ENCODE measurements around the gene FOXK1.

Gene FOXK1

GRCh38 chr7:4803397-4804241 is 121.5 kb downstream of the FOXK1 start:
- TF ChIP-seq CTCF (IDR thresholded peaks at IDR 0.05; ENCODE audit: insufficient read depth, low read length, missing control alignments), result no peak
- no peak overlapping the region for H3K4me3 ChIP-seq (ENCODE audit: low read depth, low read length)
- ChIA-PET POLR2A (no interaction called here), CTCF (interaction anchor here (1.6 kb wide), 1 partner anchor 284 kb away, joined by 5 read pairs; no protein-coding TSS in a partner anchor)
- DNase-seq (ENCODE audit: low read depth, low spot score), result no peak

- DNase-seq (ENCODE audit: low read depth, low spot score), result no peak
- POLR2A ChIA-PET, result interaction anchor here (0.7 kb wide), 1 partner anchor 11 kb away, joined by 3 read pairs; no protein-coding TSS in a partner anchor
- CTCF ChIA-PET, result interaction anchor here (1.1 to 1.6 kb wide), 3 partner anchors 9 to 282 kb away, joined by 3 to 5 read pairs (median 4); no protein-coding TSS in a partner anchor
- H3K4me3 ChIP-seq (ENCODE audit: low read depth, low read length), result no peak overlapping the region
- TF ChIP-seq CTCF (IDR thresholded peaks at IDR 0.05; ENCODE audit: insufficient read depth, low read length, missing control alignments), result no peak
These were observed 123.3 kb downstream of the FOXK1 start for GRCh38 chr7:4805110-4805983.

- no peak for DNase-seq (ENCODE audit: low read depth, low spot score)
- ChIA-PET POLR2A (interaction anchor here (0.7 kb wide), 1 partner anchor 11 kb away, joined by 3 read pairs; no protein-coding TSS in a partner anchor), CTCF (interaction anchor here (1.1 to 1.4 kb wide), 2 partner anchors 9 to 12 kb away, joined by 3 to 4 read pairs; no protein-coding TSS in a partner anchor)
- TF ChIP-seq CTCF (IDR thresholded peaks at IDR 0.05; ENCODE audit: insufficient read depth, low read length, missing control alignments), result no peak
- no peak overlapping the region for H3K4me3 ChIP-seq (ENCODE audit: low read depth, low read length)
These were observed 123.8 kb downstream of the FOXK1 start for GRCh38 chr7:4805984-4806300.

- no peak for DNase-seq (ENCODE audit: low read depth, low spot score)
- H3K4me3 ChIP-seq (ENCODE audit: low read depth, low read length), result no peak overlapping the region
- TF ChIP-seq CTCF (IDR thresholded peaks at IDR 0.05; ENCODE audit: insufficient read depth, low read length, missing control alignments), result no peak
- ChIA-PET CTCF (interaction anchor here (1.4 kb wide), 1 partner anchor 13 kb away, joined by 4 read pairs; no protein-coding TSS in a partner anchor), POLR2A (no interaction called here)
These were observed 125.0 kb downstream of the FOXK1 start for GRCh38 chr7:4806983-4807597.

- TF ChIP-seq CTCF (IDR thresholded peaks at IDR 0.05; ENCODE audit: insufficient read depth, low read length, missing control alignments), result no peak
- CTCF ChIA-PET, result interaction anchor here (0.9 to 1.8 kb wide), 2 partner anchors 8 to 10 kb away, joined by 5 read pairs; no protein-coding TSS in a partner anchor
- DNase-seq (ENCODE audit: low read depth, low spot score), result no peak
- no peak overlapping the region for H3K4me3 ChIP-seq (ENCODE audit: low read depth, low read length)
- POLR2A ChIA-PET, result no interaction called here
These were observed 125.5 kb downstream of the FOXK1 start for GRCh38 chr7:4807598-4808016.

All from AG04449 (cell line).